Stimulated activated CD8-positive, alpha-beta memory T cell treated with anti-CD3 and anti-CD28 coated beads, Interleukin-7, amount 100 ng/mL, for 24 hours (primary cell): ENCODE measurements around the gene LHFPL6.
A peak's percentile ranks its signal among the peaks of the same experiment; 100 is the strongest.

Experiments
- DNase-seq: peaks from one replicate; pipeline ENCODE4 v3.0.0-alpha.2; 2020; ENCODE audit warnings: low read depth

The LHFPL6 gene

GRCh38 chr13:39602614-39603366 lies at the start of gene LHFPL6:
TSS of gene LHFPL6 (minus strand) at chr13:39603193.
- DNase-seq = peak; percentile 40

- no peak for DNase-seq
Observed at GRCh38 chr13:39646122-39646521, 43.1 kb upstream of the LHFPL6 start.

- no peak for DNase-seq
Observed at GRCh38 chr13:39641645-39642044, 38.7 kb upstream of the LHFPL6 start.

GRCh38 chr13:39637890-39638289 lies 34.9 kb upstream of the LHFPL6 start:
- no peak for DNase-seq

- DNase-seq = no peak
Observed at GRCh38 chr13:39635564-39635963, 32.6 kb upstream of the LHFPL6 start.

GRCh38 chr13:39632994-39633393 lies 30.0 kb upstream of the LHFPL6 start:
- no peak for DNase-seq

- no peak for DNase-seq
Observed at GRCh38 chr13:39631307-39631706, 28.3 kb upstream of the LHFPL6 start.

- DNase-seq = no peak
Observed at GRCh38 chr13:39623466-39623865, 20.5 kb upstream of the LHFPL6 start.

- DNase-seq = no peak
Observed at GRCh38 chr13:39618561-39618960, 15.6 kb upstream of the LHFPL6 start.

GRCh38 chr13:39616087-39616694 lies 13.2 kb upstream of the LHFPL6 start:
- no peak for DNase-seq

- DNase-seq = peak; percentile 30
Observed at GRCh38 chr13:39612023-39612637, 9.1 kb upstream of the LHFPL6 start.

- DNase-seq = no peak
Observed at GRCh38 chr13:39607876-39608275, 4.9 kb upstream of the LHFPL6 start.

- no peak for DNase-seq
Observed at GRCh38 chr13:39605677-39606320, 2.8 kb upstream of the LHFPL6 start.

- no peak for DNase-seq
Observed at GRCh38 chr13:39604756-39605155, 1.8 kb upstream of the LHFPL6 start.

- no peak for DNase-seq
Observed at GRCh38 chr13:39603424-39603947, 493 bp upstream of the LHFPL6 start.

GRCh38 chr13:39602277-39602613 lies 748 bp downstream of the LHFPL6 start:
- no peak for DNase-seq

- no peak for DNase-seq
Observed at GRCh38 chr13:39601636-39602035, 1.4 kb downstream of the LHFPL6 start.

GRCh38 chr13:39600766-39601165 lies 2.2 kb downstream of the LHFPL6 start:
- no peak for DNase-seq

GRCh38 chr13:39599842-39600241 lies 3.2 kb downstream of the LHFPL6 start:
- no peak for DNase-seq

- DNase-seq = no peak
Observed at GRCh38 chr13:39599012-39599411, 4.0 kb downstream of the LHFPL6 start.

- DNase-seq = no peak
Observed at GRCh38 chr13:39597838-39598237, 5.2 kb downstream of the LHFPL6 start.

- no peak for DNase-seq
Observed at GRCh38 chr13:39596685-39597084, 6.3 kb downstream of the LHFPL6 start.

- DNase-seq = no peak
Observed at GRCh38 chr13:39596176-39596575, 6.8 kb downstream of the LHFPL6 start.
